Measurements from ENCODE around the gene MCOLN2. TPM values are rescaled to one million over a fixed set of nuclear protein-coding genes. Genes with fewer than 3 reads are reported as not detected.

Gene MCOLN2
- total and polyA plus RNA-seq, 2 of the 13 experiments (the other 11 are each of a cell fraction or from before 2014, with no cell fraction given): not detected

- Histone ChIP-seq H3K4me1 (ENCODE audit: insufficient read depth, low read length) (no peaks in the 10 kb centered on the region), H3K9me3 (ENCODE audit: low read length) (no peaks in the 10 kb centered on the region), H2AFZ (ENCODE audit: low read length) (no peak overlapping the region), H3K36me3 (replicated peaks in 1 of 2; ENCODE audit: control insufficient read depth in 1 of 2, insufficient read depth in 2 of 2, low read length in 2 of 2) (no peaks in the 10 kb centered on the region), H3K4me3 (replicated peaks in 1 of 3; ENCODE audit: insufficient read depth in 1 of 3, low read depth in 2 of 3, low read length in 3 of 3) (no peak overlapping the region), H4K20me1 (ENCODE audit: insufficient read depth, low read length) (no peaks in the 10 kb centered on the region), H3K27me3 (ENCODE audit: control insufficient read depth in 1 of 2, insufficient read depth in 2 of 2, low read length in 2 of 2) (no peaks in the 10 kb centered on the region), H3K79me2 (ENCODE audit: insufficient read depth, low read length) (no peaks in the 10 kb centered on the region), H3K27ac (ENCODE audit: extremely low read length, insufficient read depth, low read length) (no peak overlapping the region), H3K9ac (ENCODE audit: insufficient read depth, low read depth, low read length) (no peak overlapping the region), H3K4me2 (ENCODE audit: low read depth, low read length) (no peak overlapping the region)
- DNase-seq (ENCODE audit: low spot score) (no peak), ATAC-seq (no peak), FAIRE-seq (no peak)
- CTCF ChIA-PET (ENCODE audit: low intra/inter-chr PET ratio, low total read pairs): no interaction called here
- in situ Hi-C loops (cut with HindIII; ENCODE audit: extremely low pct_ligation_motif_present, low pct_unique_long_range_greater_than_20kb) (no loop called here), intact Hi-C loops (cut with micrococcal nuclease; ENCODE audit: unreplicated experiment) (no loop called here)
- no TSS peak for BruUV-seq (replicated peaks)
- WGBS (ENCODE audit: low lambda C conversion rate): 0% methylated on average over 4 of the region's 4 CpGs
- POLR2A ChIA-PET: no interaction called here
- TF ChIP-seq POGZ (CRISPR knock-in tag; IDR thresholded peaks at IDR 0.05) (no peak), CCAR2 (optimal IDR thresholded peaks at IDR 0.05; ENCODE audit: low read depth, low read length) (no peak), CHD2 (IDR thresholded peaks at IDR 0.05; ENCODE audit: low read depth, low read length) (no peak), ARID3A (IDR thresholded peaks at IDR 0.05; ENCODE audit: low read depth, low read length) (no peak), MAZ (IDR thresholded peaks at IDR 0.05; ENCODE audit: borderline replicate concordance, low read depth, low read length) (no peak), MAZ (CRISPR knock-in tag; IDR thresholded peaks at IDR 0.05; ENCODE audit: low read depth) (no peak), KDM2A (CRISPR knock-in tag; IDR thresholded peaks at IDR 0.05; ENCODE audit: borderline replicate concordance, low read depth) (no peak), XRCC5 (optimal IDR thresholded peaks at IDR 0.05; ENCODE audit: low read length) (no peak), ZNF619 (CRISPR knock-in tag; IDR thresholded peaks at IDR 0.05) (no peak), NONO (IDR thresholded peaks at IDR 0.05) (no peak), NONO (CRISPR knock-in tag; conservative IDR thresholded peaks at IDR 0.05) (no peak), ZBTB3 (CRISPR knock-in tag; IDR thresholded peaks at IDR 0.05; ENCODE audit: borderline replicate concordance, low read depth) (no peak), ZNF547 (CRISPR knock-in tag; IDR thresholded peaks at IDR 0.05) (no peak), ZFP1 (CRISPR knock-in tag; IDR thresholded peaks at IDR 0.05) (no peak), ZNF576 (CRISPR knock-in tag; IDR thresholded peaks at IDR 0.05) (no peak), ZSCAN9 (CRISPR knock-in tag; IDR thresholded peaks at IDR 0.05; ENCODE audit: borderline replicate concordance) (no peak), ZNF550 (CRISPR knock-in tag; IDR thresholded peaks at IDR 0.05; ENCODE audit: borderline replicate concordance) (no peak), ZNF10 (CRISPR knock-in tag; IDR thresholded peaks at IDR 0.05; ENCODE audit: borderline replicate concordance, low read depth) (no peak), SMYD3 (CRISPR knock-in tag; IDR thresholded peaks at IDR 0.05) (no peak), TGIF2 (CRISPR knock-in tag; IDR thresholded peaks at IDR 0.05) (no peak)
Measured at GRCh38 chr1:84919461-84919970, 77.4 kb downstream of the MCOLN2 start.

All from HepG2 (cell line).